HEK293 (cell line): ENCODE results near the gene LDLRAD2.

ENCODE experiments used
- CTCF ChIA-PET: fragments of 350-600 bp; formaldehyde crosslinking; extraction: SDS; loops from one replicate; lab custom pipeline; 2021; ENCODE audit warnings: antibody characterized with exemption; lab: Yijun Ruan, JAX
- POLR2A ChIA-PET: fragments of 300-600 bp; formaldehyde crosslinking; extraction: SDS; loops from one replicate; lab custom pipeline; 2020; ENCODE audit warnings: antibody characterized with exemption, inconsistent platforms; lab: Yijun Ruan, JAX
- H3K27ac ChIP-seq: fragments of 200-500 bp; sonication (Bioruptor generic); 2 replicates; pipeline ENCODE4 v1.5.1; 2014; ENCODE audit warnings: low read depth, low read length, control low read depth, inconsistent platforms; ENCODE audit errors: extremely low read depth
- H3K36me3 ChIP-seq, 2 experiments: fragments of 200-500 bp in 1 of 2; sonication (Bioruptor generic) in 1 of 2; 1 replicate in 1 of 2; 2 replicates in 1 of 2; pipeline ENCODE4 v1.5.1; 2014 to 2017; ENCODE audit warnings: inconsistent platforms in 2 of 2, low read length in 2 of 2; ENCODE audit not compliant: control insufficient read depth in 2 of 2, insufficient read depth in 1 of 2
- H3K4me1 ChIP-seq: fragments of 200-500 bp; sonication (Bioruptor generic); 2 replicates; pipeline ENCODE4 v1.5.1; 2014; ENCODE audit warnings: mild to moderate bottlenecking, low read length, inconsistent platforms; ENCODE audit not compliant: control insufficient read depth, insufficient read depth
- H3K4me3 ChIP-seq: 2 replicates; pipeline ENCODE4 v1.5.1; 2011; ENCODE audit warnings: low read depth, mild to moderate bottlenecking, control low read depth, low read length, moderate library complexity
- H3K9me3 ChIP-seq: fragments of 200-500 bp; sonication (Bioruptor generic); 2 replicates; pipeline ENCODE4 v1.5.1; 2014; ENCODE audit warnings: low read depth, low read length, inconsistent platforms; ENCODE audit not compliant: control insufficient read depth, insufficient read depth
- ATF2 ChIP-seq: fragments of 450-650 bp; formaldehyde crosslinking; IDR thresholded peaks from 2 replicates; pipeline ENCODE4 v1.5.1; 2016; ENCODE audit warnings: missing biosample characterization, missing genetic modification characterization, low read depth
- CTCF ChIP-seq: fragments of 450-650 bp; formaldehyde crosslinking; IDR thresholded peaks from 2 replicates; pipeline ENCODE4 v1.5.1; 2016; ENCODE audit warnings: missing biosample characterization, missing genetic modification characterization
- GLI2 ChIP-seq: fragments of 450-650 bp; formaldehyde crosslinking; IDR thresholded peaks from 2 replicates; pipeline ENCODE4; 2017; ENCODE audit warnings: missing biosample characterization, missing genetic modification characterization, low read depth, borderline replicate concordance
- HOXD13 ChIP-seq: sonication (generic); formaldehyde crosslinking; IDR thresholded peaks from 2 replicates; pipeline ENCODE4 v1.8.0; 2022; ENCODE audit warnings: missing genetic modification reagents, borderline replicate concordance
- KLF1 ChIP-seq: fragments of 450-650 bp; formaldehyde crosslinking; IDR thresholded peaks from 2 replicates; pipeline ENCODE4 v1.5.1; 2016; ENCODE audit warnings: missing biosample characterization, missing genetic modification characterization
- KLF9 ChIP-seq: fragments of 450-650 bp; formaldehyde crosslinking; IDR thresholded peaks from 2 replicates; pipeline ENCODE4 v1.5.1; 2016; ENCODE audit warnings: missing biosample characterization, missing genetic modification characterization, low read depth
- PRDM1 ChIP-seq: fragments of 450-650 bp; formaldehyde crosslinking; IDR thresholded peaks from 2 replicates; pipeline ENCODE4; 2016; ENCODE audit warnings: missing biosample characterization, missing genetic modification characterization
- REPIN1 ChIP-seq: fragments of 450-650 bp; formaldehyde crosslinking; IDR thresholded peaks from 2 replicates; pipeline ENCODE4 v1.5.1; 2017; ENCODE audit warnings: missing biosample characterization, missing genetic modification characterization, low read depth
- SP2 ChIP-seq: fragments of 450-650 bp; formaldehyde crosslinking; IDR thresholded peaks from 2 replicates; pipeline ENCODE4 v1.5.1; 2016; ENCODE audit warnings: missing biosample characterization, missing genetic modification characterization
- ZBTB21 ChIP-seq: fragments of 450-650 bp; formaldehyde crosslinking; IDR thresholded peaks from 2 replicates; pipeline ENCODE4 v1.5.1; 2017; ENCODE audit warnings: missing biosample characterization, missing genetic modification characterization
- ZBTB44 ChIP-seq: fragments of 450-650 bp; IDR thresholded peaks from 2 replicates; pipeline ENCODE4 v1.5.1; 2018; ENCODE audit warnings: missing biosample characterization, mild to moderate bottlenecking, missing genetic modification characterization
- ZEB2 ChIP-seq: fragments of 450-650 bp; formaldehyde crosslinking; IDR thresholded peaks from 2 replicates; pipeline ENCODE4 v1.5.1; 2016; ENCODE audit warnings: missing biosample characterization, missing genetic modification characterization
- ZFP3 ChIP-seq: fragments of 450-650 bp; formaldehyde crosslinking; IDR thresholded peaks from 2 replicates; pipeline ENCODE4 v1.5.1; 2016; ENCODE audit warnings: low read depth, missing biosample characterization, missing genetic modification characterization
- ZNF10 ChIP-seq: fragments of 450-650 bp; formaldehyde crosslinking; IDR thresholded peaks from 2 replicates; pipeline ENCODE4 v1.5.1; 2017; ENCODE audit warnings: missing biosample characterization, missing genetic modification characterization
- ZNF138 ChIP-seq: fragments of 450-650 bp; formaldehyde crosslinking; IDR thresholded peaks from 2 replicates; pipeline ENCODE4 v1.5.1; 2016; ENCODE audit warnings: missing biosample characterization, missing genetic modification characterization, borderline replicate concordance
- ZNF26 ChIP-seq: fragments of 450-650 bp; formaldehyde crosslinking; IDR thresholded peaks from 2 replicates; pipeline ENCODE4 v1.5.1; 2016; ENCODE audit warnings: missing biosample characterization, missing genetic modification characterization
- ZNF324 ChIP-seq: fragments of 450-650 bp; formaldehyde crosslinking; IDR thresholded peaks from 2 replicates; pipeline ENCODE4 v1.5.1; 2016; ENCODE audit warnings: missing biosample characterization, missing genetic modification characterization
- ZNF488 ChIP-seq: fragments of 450-650 bp; formaldehyde crosslinking; IDR thresholded peaks from 2 replicates; pipeline ENCODE4 v1.5.1; 2016; ENCODE audit warnings: missing biosample characterization, missing genetic modification characterization
- ZNF658 ChIP-seq: fragments of 450-650 bp; formaldehyde crosslinking; IDR thresholded peaks from 2 replicates; pipeline ENCODE4; 2016; ENCODE audit warnings: missing biosample characterization, missing genetic modification characterization
- ZNF792 ChIP-seq: fragments of 450-650 bp; formaldehyde crosslinking; IDR thresholded peaks from 2 replicates; pipeline ENCODE4 v1.5.1; 2016; ENCODE audit warnings: missing biosample characterization, missing genetic modification characterization
- ZSCAN16 ChIP-seq: fragments of 450-650 bp; formaldehyde crosslinking; IDR thresholded peaks from 2 replicates; pipeline ENCODE4 v1.5.1; 2016; ENCODE audit warnings: missing biosample characterization, missing genetic modification characterization
- ZSCAN4 ChIP-seq: fragments of 450-650 bp; formaldehyde crosslinking; IDR thresholded peaks from 2 replicates; pipeline ENCODE4 v1.5.1; 2017; ENCODE audit warnings: missing biosample characterization, missing genetic modification characterization

Gene LDLRAD2

GRCh38 chr1:21822349-21822748, 10.3 kb downstream of the LDLRAD2 start:
- POLR2A ChIA-PET, result no interaction called here
- Histone ChIP-seq H3K4me3 (no peak overlapping the region), H3K9me3 (no peaks in the 10 kb centered on the region), H3K36me3 (peaks cover 0 to 7% of the 10 kb centered on the region in 2 experiments; a peak in 1 of 3 replicates), H3K4me1 (no peaks in the 10 kb centered on the region), H3K27ac (no peak overlapping the region)
- TF ChIP-seq KLF1 (peak; percentile 49; the same call in 1 of the 2 replicates), SP2 (peak; percentile 18; the same call in 1 of the 2 replicates), KLF9 (peak; percentile 73), ZFP3 (tag by site-specific recombination) (no peak)
- CTCF ChIA-PET, result no interaction called here

- ChIA-PET CTCF (no interaction called here), POLR2A (no interaction called here)
- H3K27ac ChIP-seq, result no peak overlapping the region
- no peaks in the 10 kb centered on the region for H3K4me1 ChIP-seq
- H3K36me3 ChIP-seq, result peaks cover 0 to 18% of the 10 kb centered on the region in 2 experiments; a peak in 1 of 3 replicates
- TF ChIP-seq ZNF324 (no peak), ZNF26 (tag by site-specific recombination) (no peak), ZNF138 (tag by site-specific recombination) (no peak), HOXD13 (no peak), ATF2 (no peak)
- H3K4me3 ChIP-seq, result no peak overlapping the region
- no peaks in the 10 kb centered on the region for H3K9me3 ChIP-seq
Observed at GRCh38 chr1:21823206-21823979, 11.3 kb downstream of the LDLRAD2 start.

GRCh38 chr1:21823980-21824702, 12.1 kb downstream of the LDLRAD2 start:
- CTCF ChIA-PET, result interaction anchor here (0.7 kb wide), 1 partner anchor 103 kb away, joined by 3 read pairs; no protein-coding TSS in a partner anchor
- POLR2A ChIA-PET, result no interaction called here
- TF ChIP-seq PRDM1 (tag by site-specific recombination) (no peak), ZBTB21 (no peak), CTCF (no peak), REPIN1 (no peak), ZNF10 (no peak), ZNF488 (no peak), ZSCAN4 (no peak), ZNF658 (tag by site-specific recombination) (no peak), ZEB2 (no peak), ZBTB44 (no peak), GLI2 (tag by site-specific recombination) (no peak), ZNF792 (tag by site-specific recombination) (no peak), ZSCAN16 (tag by site-specific recombination) (no peak)

More at GRCh38 chr1:21823980-21824702, 12.1 kb downstream of the LDLRAD2 start:
- no peaks in the 10 kb centered on the region for H3K4me1 ChIP-seq
- H3K4me3 ChIP-seq, result no peak overlapping the region
- no peaks in the 10 kb centered on the region for H3K9me3 ChIP-seq
- no peak overlapping the region for H3K27ac ChIP-seq
- peaks cover 0 to 25% of the 10 kb centered on the region in 2 experiments; a peak in 1 of 3 replicates for H3K36me3 ChIP-seq
